AG04449 (cell line): ENCODE results near the gene C22orf39.
A peak's percentile ranks its signal among the peaks of the same experiment; 100 is the strongest.
"Not testable (repeated sequence)": the region's sequence is repeated elsewhere in the genome, so short reads cannot be mapped to it uniquely, and the experiment has no call there.

ENCODE experiments used
- CTCF ChIA-PET: fragments of 350-600 bp; formaldehyde crosslinking; extraction: SDS; loops from one replicate; lab custom pipeline; 2021; ENCODE audit warnings: antibody characterized with exemption; lab: Yijun Ruan, JAX
- POLR2A ChIA-PET: fragments of 400-600, 350-600 bp; formaldehyde crosslinking; extraction: SDS; loops from one replicate; lab custom pipeline; 2020; ENCODE audit warnings: antibody characterized with exemption, inconsistent platforms; lab: Yijun Ruan, JAX
- DNase-seq: peaks from one replicate; pipeline ENCODE4 v3.0.0-alpha.2; 2010; ENCODE audit warnings: low read depth, low spot score
- H3K4me3 ChIP-seq: 2 replicates; pipeline ENCODE4 v1.5.1; 2011; ENCODE audit warnings: low read depth, mild to moderate bottlenecking, control low read depth, low read length
- TF ChIP-seq, protein P1 (sequence below): IDR thresholded peaks from one replicate; pipeline ENCODE4 v1.5.1; 2011; ENCODE audit warnings: mild to moderate bottlenecking, moderate library complexity, low read length, control low read depth, inconsistent platforms; ENCODE audit not compliant: insufficient read depth; ENCODE audit errors: missing control alignments

C22orf39 gene

DNA sequence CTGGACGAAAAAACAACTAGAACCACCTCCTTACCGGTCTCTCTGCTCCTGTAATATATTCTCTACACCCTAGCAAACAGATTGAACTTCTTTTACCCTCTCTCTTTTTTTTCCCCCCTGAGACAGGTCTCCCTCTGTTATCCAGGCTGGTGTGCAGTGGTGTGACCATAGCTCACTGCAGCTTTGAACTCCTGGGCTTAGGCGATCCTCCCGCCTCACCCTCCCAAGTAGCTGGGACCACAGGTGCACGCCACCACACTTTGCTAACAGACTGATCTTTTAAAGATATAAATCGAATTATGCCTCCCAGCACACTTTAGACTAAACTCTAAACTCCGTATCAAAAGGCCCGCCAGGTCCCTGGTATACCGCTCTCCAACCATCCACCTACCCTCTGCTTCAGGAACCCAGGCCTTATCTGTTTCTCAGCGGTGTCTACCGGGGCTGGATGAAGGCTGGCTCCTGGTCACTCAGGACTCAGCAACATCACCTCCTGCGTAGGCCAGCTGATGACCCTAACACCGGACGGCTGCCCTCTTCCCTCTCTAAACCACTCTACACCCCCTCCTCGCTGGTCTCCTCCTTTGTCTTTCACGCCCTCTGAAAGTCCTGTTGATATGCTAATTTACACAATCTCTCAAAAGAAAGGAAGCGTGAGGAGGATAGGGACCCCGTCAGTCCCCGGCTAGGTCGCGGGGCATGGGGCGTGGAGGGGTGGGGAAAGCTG lies 745 bp downstream of the C22orf39 start:
- ChIA-PET CTCF (interaction anchor here (1.3 kb wide), 1 partner anchor 11 kb away, joined by 4 read pairs; no protein-coding TSS in a partner anchor), POLR2A (interaction anchor here (1.9 kb wide), 1 partner anchor 15 kb away, joined by 5 read pairs; the partner anchor contains the start of genes HIRA and MRPL40)
- H3K4me3 ChIP-seq: peak overlapping the region; percentile 78
- DNase-seq: no peak
- TF ChIP-seq, protein P1, sequence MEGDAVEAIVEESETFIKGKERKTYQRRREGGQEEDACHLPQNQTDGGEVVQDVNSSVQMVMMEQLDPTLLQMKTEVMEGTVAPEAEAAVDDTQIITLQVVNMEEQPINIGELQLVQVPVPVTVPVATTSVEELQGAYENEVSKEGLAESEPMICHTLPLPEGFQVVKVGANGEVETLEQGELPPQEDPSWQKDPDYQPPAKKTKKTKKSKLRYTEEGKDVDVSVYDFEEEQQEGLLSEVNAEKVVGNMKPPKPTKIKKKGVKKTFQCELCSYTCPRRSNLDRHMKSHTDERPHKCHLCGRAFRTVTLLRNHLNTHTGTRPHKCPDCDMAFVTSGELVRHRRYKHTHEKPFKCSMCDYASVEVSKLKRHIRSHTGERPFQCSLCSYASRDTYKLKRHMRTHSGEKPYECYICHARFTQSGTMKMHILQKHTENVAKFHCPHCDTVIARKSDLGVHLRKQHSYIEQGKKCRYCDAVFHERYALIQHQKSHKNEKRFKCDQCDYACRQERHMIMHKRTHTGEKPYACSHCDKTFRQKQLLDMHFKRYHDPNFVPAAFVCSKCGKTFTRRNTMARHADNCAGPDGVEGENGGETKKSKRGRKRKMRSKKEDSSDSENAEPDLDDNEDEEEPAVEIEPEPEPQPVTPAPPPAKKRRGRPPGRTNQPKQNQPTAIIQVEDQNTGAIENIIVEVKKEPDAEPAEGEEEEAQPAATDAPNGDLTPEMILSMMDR: no peak

DNA sequence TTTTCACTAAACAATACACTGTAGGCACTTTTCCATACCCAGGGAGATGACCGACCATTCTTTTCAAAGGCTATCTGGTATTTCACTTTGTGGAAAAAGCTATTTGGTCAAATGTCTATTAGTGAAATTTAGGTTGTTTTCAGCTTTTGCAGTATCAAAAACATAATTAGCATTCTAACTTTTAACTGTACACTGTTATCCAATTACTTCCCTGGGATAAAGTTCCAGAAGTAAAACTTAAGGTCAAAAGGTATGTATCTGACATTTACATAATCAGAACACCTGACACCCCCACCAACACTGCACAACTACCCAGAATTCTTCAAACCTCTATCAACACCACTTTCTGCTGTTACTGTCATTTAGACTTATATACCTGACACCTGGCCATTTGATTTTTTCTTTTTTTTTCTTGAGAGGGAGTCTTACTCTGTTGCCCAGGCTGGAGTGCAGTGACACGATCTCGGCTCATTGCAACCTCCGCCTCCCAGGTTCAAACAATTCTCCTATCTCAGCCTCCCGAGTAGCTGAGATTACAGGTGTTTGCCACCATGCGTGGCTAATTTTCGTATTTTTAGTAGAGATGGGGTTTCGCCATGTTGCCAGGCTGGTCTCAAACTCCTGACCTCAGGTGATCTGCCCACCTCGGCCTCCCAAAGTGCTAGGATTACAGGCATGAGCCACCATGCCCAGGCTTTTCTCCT lies 2.1 kb downstream of the C22orf39 start:
- POLR2A ChIA-PET, DNase-seq, H3K4me3 ChIP-seq: not testable (repeated sequence)
- CTCF ChIA-PET: interaction anchor here (1.2 kb wide), 1 partner anchor 11 kb away, joined by 3 read pairs; no protein-coding TSS in a partner anchor

DNA sequence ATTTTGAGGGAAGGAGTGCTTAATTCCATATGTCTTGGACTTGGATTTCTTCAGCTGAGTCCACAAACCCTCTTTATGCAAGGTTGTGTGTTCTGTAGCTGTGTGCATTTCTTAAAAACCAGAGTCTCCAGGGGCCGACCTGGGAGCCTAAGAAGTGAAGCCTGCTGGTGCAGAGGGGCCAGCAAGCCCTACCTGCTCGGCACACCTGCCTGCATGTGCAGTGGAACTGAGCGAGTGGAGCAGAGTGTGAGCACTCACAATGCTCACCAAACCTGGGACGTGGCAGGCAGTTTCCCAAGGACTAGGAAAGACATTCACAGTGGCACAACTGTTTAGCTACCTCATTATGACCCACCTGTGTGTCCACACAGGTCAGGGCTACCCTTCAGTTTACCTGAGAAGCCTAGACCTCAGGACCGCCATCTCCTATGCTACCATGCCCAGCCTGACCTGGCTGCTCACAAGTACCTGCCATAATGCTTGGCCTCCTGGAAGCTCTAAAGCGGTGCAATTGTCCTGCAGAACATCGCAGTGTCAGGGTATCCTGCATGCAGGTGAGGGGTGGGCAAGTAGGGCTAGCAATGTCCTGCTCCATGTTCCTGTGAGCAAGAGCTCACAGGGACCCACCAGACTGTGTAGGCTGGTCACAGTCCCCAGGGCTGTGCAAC lies 3.8 kb downstream of the C22orf39 start:
- ChIA-PET POLR2A (interaction anchor here (1.2 kb wide), 1 partner anchor 12 kb away, joined by 4 read pairs; the partner anchor contains the start of gene HIRA), CTCF (interaction anchor here (2.0 kb wide), 1 partner anchor 186 kb away, joined by 9 read pairs; no protein-coding TSS in a partner anchor)
- DNase-seq: no peak
- no peak overlapping the region for H3K4me3 ChIP-seq
- TF ChIP-seq, protein P1: no peak

DNA sequence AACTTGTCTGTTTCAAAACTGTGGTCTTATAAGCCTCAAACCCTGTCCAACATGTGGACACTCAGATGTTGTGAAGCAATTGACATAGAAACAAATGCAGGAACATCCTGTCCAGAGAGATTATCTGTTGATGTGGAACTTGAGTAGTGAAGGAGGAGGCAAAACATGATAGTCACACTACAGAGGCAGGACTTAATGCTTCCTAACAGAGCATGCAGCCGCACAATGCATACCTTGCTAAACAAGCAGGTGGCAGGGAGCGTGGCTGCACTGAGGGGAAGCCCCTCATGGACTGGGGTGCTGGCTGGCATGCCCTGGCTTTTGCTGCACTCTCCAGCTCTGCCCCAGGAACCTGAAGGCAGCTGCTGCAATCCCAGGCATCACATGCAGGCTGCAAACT lies 5.3 kb downstream of the C22orf39 start:
- TF ChIP-seq, protein P1: no peak
- no peak for DNase-seq
- no peak overlapping the region for H3K4me3 ChIP-seq
- ChIA-PET CTCF (no interaction called here), POLR2A (no interaction called here)

DNA sequence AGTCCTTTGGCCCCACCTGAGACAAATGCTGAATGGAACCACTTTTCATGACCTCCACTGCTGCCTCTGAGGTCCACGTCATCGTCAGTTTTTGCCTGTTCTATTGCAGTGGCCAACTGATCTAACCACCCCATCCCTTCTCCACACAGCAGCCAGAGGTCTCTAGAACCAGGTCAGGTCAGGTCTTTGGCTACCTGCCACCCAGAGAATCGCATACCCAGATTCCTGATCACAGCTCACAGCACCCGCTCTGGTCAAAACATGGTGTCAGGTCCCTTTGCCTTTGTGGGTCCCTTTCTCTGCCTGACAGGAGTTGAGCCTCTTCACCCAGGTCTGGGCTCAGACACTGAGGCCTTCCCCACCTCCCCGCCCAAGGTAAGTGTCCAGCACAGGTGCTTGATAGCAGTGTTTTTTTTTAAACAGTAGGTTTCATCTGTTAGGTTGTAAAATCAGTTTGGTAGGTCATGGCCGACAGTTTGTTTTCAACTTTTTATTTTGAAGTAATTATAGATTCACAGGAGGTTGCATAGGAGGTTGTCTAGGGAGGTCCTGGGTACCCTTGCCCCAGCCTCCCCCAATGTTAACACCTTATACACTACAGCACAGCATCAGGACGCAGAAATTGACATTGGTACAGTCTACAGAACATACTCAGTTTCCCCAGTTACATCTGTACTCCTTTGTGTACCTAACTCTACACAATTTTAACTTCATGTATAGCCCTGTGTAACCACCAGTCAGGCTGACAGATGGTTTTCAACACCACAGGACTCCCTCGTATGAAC lies 6.9 kb downstream of the C22orf39 start:
- no peak overlapping the region for H3K4me3 ChIP-seq
- TF ChIP-seq, protein P1: no peak
- POLR2A ChIA-PET: no interaction called here
- DNase-seq: no peak
- CTCF ChIA-PET: no interaction called here

DNA sequence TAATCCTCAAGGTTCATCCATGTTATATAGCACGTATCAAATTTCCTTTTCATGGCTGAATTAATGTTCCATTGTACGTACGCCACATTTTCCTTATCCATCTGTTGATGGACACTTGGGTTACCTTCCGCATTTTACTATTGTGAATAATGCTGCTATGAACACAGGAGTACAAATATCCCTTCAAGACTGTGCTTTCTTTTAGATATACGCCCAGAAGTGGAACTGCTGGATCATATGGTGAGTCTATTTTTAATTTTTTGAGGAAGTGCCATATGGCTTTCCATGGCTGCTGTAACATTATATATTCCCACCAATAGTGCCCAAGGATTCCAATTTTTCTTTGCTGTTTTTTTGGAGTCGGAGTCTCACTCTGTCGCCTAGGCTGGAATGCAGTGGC lies 9.2 kb downstream of the C22orf39 start:
- H3K4me3 ChIP-seq: no peak overlapping the region
- TF ChIP-seq, protein P1: no peak
- no peak for DNase-seq
- POLR2A ChIA-PET: interaction anchor here (0.6 kb wide), 1 partner anchor 48 kb away, joined by 3 read pairs; no protein-coding TSS in a partner anchor
- CTCF ChIA-PET: no interaction called here

DNA sequence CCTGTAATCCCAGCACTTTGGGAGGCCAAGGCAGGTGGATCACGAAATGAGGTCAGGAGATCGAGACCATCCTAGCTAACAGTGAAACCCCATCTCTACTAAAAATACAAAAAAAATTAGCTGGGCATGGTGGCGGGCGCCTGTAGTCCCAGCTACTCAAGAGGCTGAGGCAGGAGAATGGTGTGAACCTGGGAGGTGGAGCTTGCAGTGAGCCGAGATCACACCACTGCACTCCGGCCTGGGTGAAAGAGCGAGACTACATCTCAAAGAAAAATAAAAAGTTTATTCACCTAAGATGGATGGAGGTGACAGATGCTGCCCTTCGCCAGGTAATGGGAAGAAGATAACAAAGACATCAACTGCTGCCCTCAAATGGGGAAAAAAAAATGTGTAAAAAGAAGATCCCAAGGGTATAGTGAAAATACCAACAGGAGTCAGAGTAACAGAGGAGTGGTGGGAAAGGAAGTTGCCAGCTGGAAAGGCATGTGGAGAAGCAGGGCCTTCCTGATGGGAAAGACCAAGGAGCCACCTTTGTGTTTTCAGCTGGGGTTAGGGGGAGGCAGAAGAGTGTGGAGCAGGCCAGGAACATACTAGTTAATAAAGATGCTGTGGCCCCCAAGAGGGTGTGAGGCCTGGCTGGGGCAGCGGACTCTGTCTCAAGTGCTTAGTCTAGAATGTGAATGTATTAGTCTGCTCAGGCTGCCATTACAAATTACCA lies 10.9 kb downstream of the C22orf39 start:
- POLR2A ChIA-PET, CTCF ChIA-PET: not testable (repeated sequence)

More for the DNA sequence above, 10.9 kb downstream of the C22orf39 start:
- DNase-seq, H3K4me3 ChIP-seq: not testable (repeated sequence)
